Activated naive CD4-positive, alpha-beta T cell treated with anti-CD3 and anti-CD28 coated beads, Interleukin-2, amount 50 U/mL, for 24 hours (primary cell): Measurements from ENCODE around the gene SNAP29.

ENCODE experiments used
- H3K27ac Mint-ChIP-seq: one replicate; pipeline ENCODE4 v1.8.0; 2021; ENCODE audit warnings: mild to moderate bottlenecking, mixed read lengths
- H3K27me3 Mint-ChIP-seq: one replicate; pipeline ENCODE4 v1.8.0; 2021; ENCODE audit warnings: mixed read lengths
- H3K36me3 Mint-ChIP-seq: one replicate; pipeline ENCODE4 v1.8.0; 2021; ENCODE audit warnings: mixed read lengths
- H3K4me1 Mint-ChIP-seq: one replicate; pipeline ENCODE4 v1.8.0; 2021; ENCODE audit warnings: mixed read lengths
- H3K4me3 Mint-ChIP-seq: one replicate; pipeline ENCODE4 v1.8.0; 2021; ENCODE audit warnings: mild to moderate bottlenecking, mixed read lengths
- H3K9me3 Mint-ChIP-seq: one replicate; pipeline ENCODE4 v1.8.0; 2021; ENCODE audit warnings: mixed read lengths

The SNAP29 gene

GRCh38 chr22:20940186-20940651 lies 81.4 kb downstream of the SNAP29 start:
- peak overlapping the region; percentile 58 for H3K4me3 Mint-ChIP-seq
- H3K4me1 Mint-ChIP-seq: peaks cover 83% of the 10 kb centered on the region
- H3K36me3 Mint-ChIP-seq: peaks cover 13% of the 10 kb centered on the region
- H3K27me3 Mint-ChIP-seq: no peaks in the 10 kb centered on the region
- H3K27ac Mint-ChIP-seq: no peak overlapping the region
- H3K9me3 Mint-ChIP-seq: no peaks in the 10 kb centered on the region
